Measurements from ENCODE around the gene KIF1B.

KIF1B gene

GRCh38 chr1:10181154-10181553 is 29.2 kb upstream of the KIF1B start:
- H2AFZ ChIP-seq (ENCODE audit: low read depth, low read length) = no peak overlapping the region
- DNase-seq (no peak), ATAC-seq (ENCODE audit: insufficient read depth, low read depth) (no peak)
- no peak overlapping the region for H3K27ac ChIP-seq (ENCODE audit: low read length)
- no peaks in the 10 kb centered on the region for H3K27me3 ChIP-seq (ENCODE audit: insufficient read depth, low read length, poor library complexity)
- H3K4me3 ChIP-seq (ENCODE audit: low read depth in 1 of 2, low read length in 2 of 2) = no peak overlapping the region
- H4K20me1 ChIP-seq (ENCODE audit: insufficient read depth, low read length) = no peaks in the 10 kb centered on the region
- TF ChIP-seq EZH2 (IDR thresholded peaks at IDR 0.05; ENCODE audit: borderline replicate concordance, low read depth, low read length, severe bottlenecking) (no peak), CTCF (IDR thresholded peaks at IDR 0.05; ENCODE audit: borderline replicate concordance, extremely low read depth, low read length, poor library complexity, severe bottlenecking) (no peak)
- no peaks in the 10 kb centered on the region for H3K79me2 ChIP-seq (ENCODE audit: insufficient read depth, low read length)
- peaks cover 22% of the 10 kb centered on the region for H3K36me3 ChIP-seq (ENCODE audit: insufficient read depth, low read length)
- H3K4me2 ChIP-seq (ENCODE audit: insufficient read depth, low read length) = no peak overlapping the region
- H3K4me1 ChIP-seq (ENCODE audit: insufficient read depth, low read length) = no peaks in the 10 kb centered on the region
- H3K9ac ChIP-seq (ENCODE audit: low read depth, low read length) = no peak overlapping the region
- H3K9me3 ChIP-seq (ENCODE audit: insufficient read depth, low read length, severe bottlenecking) = no peaks in the 10 kb centered on the region

GRCh38 chr1:10185759-10186158 is 24.6 kb upstream of the KIF1B start:
- no peak for TF ChIP-seq CTCF (IDR thresholded peaks at IDR 0.05; ENCODE audit: borderline replicate concordance, extremely low read depth, low read length, poor library complexity, severe bottlenecking)
- no peak for TF ChIP-seq EZH2 (IDR thresholded peaks at IDR 0.05; ENCODE audit: borderline replicate concordance, low read depth, low read length, severe bottlenecking)

GRCh38 chr1:10186331-10187025 is 23.9 kb upstream of the KIF1B start:
- Histone ChIP-seq H3K4me2 (ENCODE audit: insufficient read depth, low read length) (no peak overlapping the region), H3K4me1 (ENCODE audit: insufficient read depth, low read length) (no peaks in the 10 kb centered on the region), H3K27me3 (ENCODE audit: insufficient read depth, low read length, poor library complexity) (no peaks in the 10 kb centered on the region), H3K9ac (ENCODE audit: low read depth, low read length) (no peak overlapping the region), H3K9me3 (ENCODE audit: insufficient read depth, low read length, severe bottlenecking) (no peaks in the 10 kb centered on the region), H3K79me2 (ENCODE audit: insufficient read depth, low read length) (no peaks in the 10 kb centered on the region), H4K20me1 (ENCODE audit: insufficient read depth, low read length) (no peaks in the 10 kb centered on the region), H3K36me3 (ENCODE audit: insufficient read depth, low read length) (no peaks in the 10 kb centered on the region), H3K4me3 (ENCODE audit: low read depth in 1 of 2, low read length in 2 of 2) (no peak overlapping the region), H2AFZ (ENCODE audit: low read depth, low read length) (no peak overlapping the region), H3K27ac (ENCODE audit: low read length) (no peak overlapping the region)
- no peak for ATAC-seq (ENCODE audit: insufficient read depth, low read depth)
- TF ChIP-seq CTCF (IDR thresholded peaks at IDR 0.05; ENCODE audit: borderline replicate concordance, extremely low read depth, low read length, poor library complexity, severe bottlenecking) (no peak), EZH2 (IDR thresholded peaks at IDR 0.05; ENCODE audit: borderline replicate concordance, low read depth, low read length, severe bottlenecking) (no peak)
- no peak for DNase-seq

More at GRCh38 chr1:10185759-10186158, 24.6 kb upstream of the KIF1B start:
- ATAC-seq (ENCODE audit: insufficient read depth, low read depth) (no peak), DNase-seq (no peak)
- no peaks in the 10 kb centered on the region for H3K36me3 ChIP-seq (ENCODE audit: insufficient read depth, low read length)
- H3K27ac ChIP-seq (ENCODE audit: low read length) = no peak overlapping the region
- no peak overlapping the region for H3K4me3 ChIP-seq (ENCODE audit: low read depth in 1 of 2, low read length in 2 of 2)
- no peak overlapping the region for H2AFZ ChIP-seq (ENCODE audit: low read depth, low read length)
- H4K20me1 ChIP-seq (ENCODE audit: insufficient read depth, low read length) = no peaks in the 10 kb centered on the region
- no peak overlapping the region for H3K9ac ChIP-seq (ENCODE audit: low read depth, low read length)
- no peaks in the 10 kb centered on the region for H3K9me3 ChIP-seq (ENCODE audit: insufficient read depth, low read length, severe bottlenecking)
- no peaks in the 10 kb centered on the region for H3K27me3 ChIP-seq (ENCODE audit: insufficient read depth, low read length, poor library complexity)
- H3K79me2 ChIP-seq (ENCODE audit: insufficient read depth, low read length) = no peaks in the 10 kb centered on the region
- H3K4me2 ChIP-seq (ENCODE audit: insufficient read depth, low read length) = no peak overlapping the region
- H3K4me1 ChIP-seq (ENCODE audit: insufficient read depth, low read length) = no peaks in the 10 kb centered on the region
